GM23338 (cell line): Measurements from ENCODE around the gene ZNF526. TPM values are rescaled to one million over a fixed set of nuclear protein-coding genes. Genes with fewer than 3 reads are reported as not detected.

Source experiments
- ATAC-seq: fragments of 200-7000 bp; cut with Tn5 transposase; 3 replicates; pipeline ENCODE4 v1.9.1; 2020
- DNase-seq: peaks from one replicate; pipeline ENCODE4 v3.0.0-alpha.2; 2015; ENCODE audit warnings: low spot score
- H2AFZ ChIP-seq: fragments of 200-600 bp; sonication (generic); 2 replicates; pipeline ENCODE4 v1.8.0; 2016; ENCODE audit warnings: antibody characterized with exemption, mild to moderate bottlenecking, moderate library complexity
- H3F3A ChIP-seq: fragments of 200-600 bp; sonication (generic); replicated peaks from 2 replicates; pipeline ENCODE4 v1.8.0; 2017; ENCODE audit warnings: antibody characterized with exemption, mixed run types, low read depth
- H3K27ac ChIP-seq: fragments of 200-600 bp; sonication (generic); 2 replicates; pipeline ENCODE4 v1.6.1; 2016; ENCODE audit warnings: low read depth
- H3K27me3 ChIP-seq: fragments of 200-600 bp; sonication (generic); 2 replicates; pipeline ENCODE4 v1.8.0; 2016; ENCODE audit warnings: mild to moderate bottlenecking, mixed run types, moderate library complexity; ENCODE audit not compliant: insufficient read depth
- H3K36me3 ChIP-seq: fragments of 200-600 bp; sonication (generic); 2 replicates; pipeline ENCODE4 v1.8.0; 2016; ENCODE audit warnings: mild to moderate bottlenecking; ENCODE audit not compliant: insufficient read depth
- H3K4me1 ChIP-seq: fragments of 200-600 bp; sonication (generic); 2 replicates; pipeline ENCODE4 v1.8.0; 2016; ENCODE audit warnings: mild to moderate bottlenecking, moderate library complexity; ENCODE audit not compliant: insufficient read depth
- H3K4me2 ChIP-seq: fragments of 200-600 bp; sonication (generic); 2 replicates; pipeline ENCODE4 v1.7.1; 2017; ENCODE audit warnings: mixed run types
- H3K4me3 ChIP-seq: fragments of 200-600 bp; sonication (generic); 2 replicates; pipeline ENCODE4 v1.6.1; 2016; ENCODE audit warnings: mixed run types
- H3K79me2 ChIP-seq: fragments of 200-600 bp; sonication (generic); replicated peaks from 2 replicates; pipeline ENCODE4 v1.8.0; 2017; ENCODE audit warnings: mild to moderate bottlenecking; ENCODE audit not compliant: insufficient read depth
- H3K9me2 ChIP-seq: fragments of 200-600 bp; sonication (generic); 2 replicates; pipeline ENCODE4 v1.8.0; 2017; ENCODE audit not compliant: insufficient read depth
- H4K20me1 ChIP-seq: fragments of 200-600 bp; sonication (generic); replicated peaks from 2 replicates; pipeline ENCODE4 v1.8.0; 2017; ENCODE audit warnings: mild to moderate bottlenecking; ENCODE audit not compliant: insufficient read depth
- H3K27ac Mint-ChIP-seq: 2 replicates; pipeline ENCODE4 v1.8.0; 2020; ENCODE audit warnings: inconsistent platforms, mild to moderate bottlenecking, moderate library complexity, mixed read lengths
- H3K27me3 Mint-ChIP-seq: 3 replicates; pipeline ENCODE4 v1.8.0; 2022; ENCODE audit warnings: low read depth, mild to moderate bottlenecking, moderate library complexity, mixed read lengths, inconsistent platforms; ENCODE audit not compliant: insufficient read depth, poor library complexity
- H3K36me3 Mint-ChIP-seq: 3 replicates; pipeline ENCODE4 v1.8.0; 2021; ENCODE audit warnings: low read depth, mild to moderate bottlenecking, inconsistent platforms, moderate library complexity, mixed read lengths
- H3K4me1 Mint-ChIP-seq: 3 replicates; pipeline ENCODE4 v1.8.0; 2020; ENCODE audit warnings: mild to moderate bottlenecking, inconsistent platforms, mixed read lengths
- H3K4me3 Mint-ChIP-seq: 3 replicates; pipeline ENCODE4 v1.8.0; 2021; ENCODE audit warnings: moderate library complexity, mild to moderate bottlenecking, inconsistent platforms, mixed read lengths
- H3K9me3 Mint-ChIP-seq: 3 replicates; pipeline ENCODE4 v1.8.0; 2020; ENCODE audit warnings: moderate library complexity, mild to moderate bottlenecking, inconsistent platforms, mixed read lengths
- EZH2 ChIP-seq: fragments of 200-600 bp; sonication (generic); IDR thresholded peaks from one replicate; pipeline ENCODE4 v1.8.0; 2017; ENCODE audit warnings: antibody characterized with exemption, mild to moderate bottlenecking, low read depth; ENCODE audit not compliant: unreplicated experiment
- EZH2phosphoT487 ChIP-seq: fragments of 200-600 bp; sonication (generic); IDR thresholded peaks from one replicate; pipeline ENCODE4 v1.8.1; 2018; ENCODE audit warnings: antibody characterized with exemption; ENCODE audit not compliant: unreplicated experiment
- JUNB ChIP-seq: IDR thresholded peaks from one replicate; pipeline ENCODE4 v1.6.1; 2016; ENCODE audit warnings: antibody characterized with exemption; ENCODE audit not compliant: unreplicated experiment
- NANOG ChIP-seq: IDR thresholded peaks from 2 replicates; pipeline ENCODE4 v1.6.1; 2016; ENCODE audit warnings: antibody characterized with exemption, borderline replicate concordance
- REST ChIP-seq: IDR thresholded peaks from one replicate; pipeline ENCODE4 v1.6.1; 2018; ENCODE audit warnings: antibody characterized with exemption; ENCODE audit not compliant: unreplicated experiment
- STAT1 ChIP-seq: IDR thresholded peaks from one replicate; pipeline ENCODE4 v1.6.1; 2016; ENCODE audit warnings: antibody characterized with exemption; ENCODE audit not compliant: unreplicated experiment
- ZNF114 ChIP-seq: fragments of 250-450 bp; sonication (Bioruptor Pico); IDR thresholded peaks from 2 replicates; pipeline ENCODE4 v1.5.0; 2020; ENCODE audit warnings: mild to moderate bottlenecking, moderate library complexity
- ZNF462 ChIP-seq: fragments of 250-450 bp; sonication (Bioruptor Pico); IDR thresholded peaks from 2 replicates; pipeline ENCODE4 v1.5.0; 2020; ENCODE audit warnings: mild to moderate bottlenecking, moderate library complexity
- polyA plus RNA-seq: library from polyadenylated mRNA; unstranded; fragments of >200 nt; fragmentation: Nextera tagmentation; extraction: Ambion mirVana; gene quantifications from 2 replicates; pipeline ENCODE4 v1.2.1, GENCODE V29; 2016
- total RNA-seq: library from RNA; depleted of rRNA; stranded (reverse); fragments of >200 nt; shearing (Covaris generic); gene quantifications from 2 replicates; pipeline ENCODE4 v1.2.3, GENCODE V29; 2014

The ZNF526 gene
- total and polyA plus RNA-seq, 2 experiments from 2014 or later = 4.7 to 13.3 TPM

- TF ChIP-seq ZNF462 (no peak), REST (no peak), NANOG (no peak)
Observed at GRCh38 chr19:42200116-42200715, 19.9 kb upstream of the ZNF526 start (continued).

- Histone ChIP-seq H3K79me2 (peaks cover 33% of the 10 kb centered on the region), H3K36me3 (peaks cover 15% of the 10 kb centered on the region), H3K4me1 (peaks cover 25% of the 10 kb centered on the region), H3F3A (peaks cover 2% of the 10 kb centered on the region), H3K9me2 (no peaks in the 10 kb centered on the region), H3K4me3 (no peak overlapping the region), H3K27ac (no peak overlapping the region), H4K20me1 (peaks cover 31% of the 10 kb centered on the region), H2AFZ (no peak overlapping the region), H3K27me3 (no peaks in the 10 kb centered on the region), H3K4me2 (no peak overlapping the region)
- H3K4me1 Mint-ChIP-seq = peaks cover 63% of the 10 kb centered on the region
- ATAC-seq (no peak), DNase-seq (no peak)
- peaks cover 12% of the 10 kb centered on the region for H3K27me3 Mint-ChIP-seq
- peak overlapping the region; percentile 67 for H3K27ac Mint-ChIP-seq
- no peak overlapping the region; the same call in 2 of the 3 replicates for H3K4me3 Mint-ChIP-seq
- H3K9me3 Mint-ChIP-seq = peaks cover 3% of the 10 kb centered on the region
- H3K36me3 Mint-ChIP-seq = peaks cover 83% of the 10 kb centered on the region
- no peak for TF ChIP-seq ZNF114 (CRISPR knock-in tag)
- TF ChIP-seq EZH2phosphoT487 = no peak
- TF ChIP-seq EZH2 = no peak
- TF ChIP-seq JUNB = no peak
- TF ChIP-seq STAT1 = no peak
Observed at GRCh38 chr19:42201489-42202289, 18.4 kb upstream of the ZNF526 start.
